Right lobe of liver (tissue), 4 donors: ENCODE data around the gene XBP1.

Experiments
- POLR2A ChIP-seq: fragments of 450-650 bp; IDR thresholded peaks from one replicate; pipeline ENCODE4 v1.6.1; 2017; ENCODE audit warnings: antibody characterized with exemption, mild to moderate bottlenecking
- TF ChIP-seq, protein P1 (sequence below), 4 donors: fragments of 200-600 bp in 3 of 4; fragments of 450-650 bp in 1 of 4; IDR thresholded peaks; one replicate each; pipeline versions ENCODE4 v1.5.1 to v1.8.0; 2016 to 2022; ENCODE audit warnings: antibody characterized with exemption in 4 of 4, mild to moderate bottlenecking in 2 of 4
- donor health status: DM: no; HTN: no; CAD: no.
- donor health status: DM: no; HTN: no; CAD: no.
- donor health status: DM: no; HTN: yes; CAD: no.

DNA sequence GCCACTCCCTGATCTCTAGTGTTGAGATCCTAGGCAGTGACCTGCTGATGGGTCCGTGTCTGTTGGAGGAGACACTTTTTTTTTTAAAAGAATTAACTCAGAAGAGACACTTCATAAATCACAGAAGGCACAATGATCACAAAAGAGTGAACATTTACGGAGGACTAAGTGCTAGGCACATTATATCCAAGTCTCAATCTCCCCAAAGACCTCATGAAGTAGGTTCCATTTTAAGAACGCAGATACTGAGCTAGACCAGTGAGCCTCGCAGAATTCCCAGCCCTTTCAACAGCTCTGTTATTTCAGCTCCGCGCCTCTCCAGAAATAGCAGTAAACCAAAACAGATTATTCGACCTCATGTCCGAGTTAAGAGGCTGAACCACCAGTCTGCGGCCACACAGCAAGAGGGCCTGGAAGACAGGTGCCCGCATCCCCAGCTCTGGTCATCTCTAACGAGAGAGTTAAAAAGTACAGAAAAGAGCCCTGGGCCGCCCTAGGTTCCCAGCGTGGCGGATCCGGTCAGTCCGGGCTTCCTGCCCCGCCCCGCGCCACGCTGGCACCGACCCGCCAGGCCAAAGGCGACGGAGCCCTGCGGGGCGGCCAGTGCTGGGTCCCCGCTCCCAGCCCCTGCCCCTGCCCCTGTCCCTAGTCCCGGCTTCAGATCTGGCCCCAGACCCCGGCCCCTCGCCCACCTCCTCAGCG, 612 bp downstream of the XBP1 start:
- TF ChIP-seq, protein P1, sequence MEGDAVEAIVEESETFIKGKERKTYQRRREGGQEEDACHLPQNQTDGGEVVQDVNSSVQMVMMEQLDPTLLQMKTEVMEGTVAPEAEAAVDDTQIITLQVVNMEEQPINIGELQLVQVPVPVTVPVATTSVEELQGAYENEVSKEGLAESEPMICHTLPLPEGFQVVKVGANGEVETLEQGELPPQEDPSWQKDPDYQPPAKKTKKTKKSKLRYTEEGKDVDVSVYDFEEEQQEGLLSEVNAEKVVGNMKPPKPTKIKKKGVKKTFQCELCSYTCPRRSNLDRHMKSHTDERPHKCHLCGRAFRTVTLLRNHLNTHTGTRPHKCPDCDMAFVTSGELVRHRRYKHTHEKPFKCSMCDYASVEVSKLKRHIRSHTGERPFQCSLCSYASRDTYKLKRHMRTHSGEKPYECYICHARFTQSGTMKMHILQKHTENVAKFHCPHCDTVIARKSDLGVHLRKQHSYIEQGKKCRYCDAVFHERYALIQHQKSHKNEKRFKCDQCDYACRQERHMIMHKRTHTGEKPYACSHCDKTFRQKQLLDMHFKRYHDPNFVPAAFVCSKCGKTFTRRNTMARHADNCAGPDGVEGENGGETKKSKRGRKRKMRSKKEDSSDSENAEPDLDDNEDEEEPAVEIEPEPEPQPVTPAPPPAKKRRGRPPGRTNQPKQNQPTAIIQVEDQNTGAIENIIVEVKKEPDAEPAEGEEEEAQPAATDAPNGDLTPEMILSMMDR (IDR thresholded peaks at IDR 0.05): no peak
- no peak for TF ChIP-seq POLR2A
